Stimulated activated memory B cell treated with anti-CD40 and anti-IgM and Interleukin-4, amounts not matched to agents 10 μg/mL and 1 μg/mL and 100 μg/mL, for 72 hours (primary cell): ENCODE data around the gene KCNAB1.

Source experiments
- ATAC-seq: fragments of 150-1000 bp; cut with Tn5 transposase; 2 replicates; pipeline ENCODE4 v1.10.0; 2021
- H3K27ac Mint-ChIP-seq: one replicate; pipeline ENCODE4 v1.8.0; 2022; ENCODE audit warnings: mild to moderate bottlenecking, mixed read lengths
- H3K27me3 Mint-ChIP-seq: one replicate; pipeline ENCODE4 v1.8.0; 2022; ENCODE audit warnings: mixed read lengths
- H3K36me3 Mint-ChIP-seq: one replicate; pipeline ENCODE4 v1.8.0; 2022; ENCODE audit warnings: mixed read lengths
- H3K4me1 Mint-ChIP-seq: one replicate; pipeline ENCODE4 v1.8.0; 2022; ENCODE audit warnings: mixed read lengths
- H3K4me3 Mint-ChIP-seq: one replicate; pipeline ENCODE4 v1.8.0; 2022; ENCODE audit warnings: mild to moderate bottlenecking, moderate library complexity, mixed read lengths
- H3K9me3 Mint-ChIP-seq: one replicate; pipeline ENCODE4 v1.8.0; 2022; ENCODE audit warnings: mixed read lengths

The KCNAB1 gene

GRCh38 chr3:156474560-156475389, 354.4 kb downstream of the KCNAB1 start:
- no peak for ATAC-seq

GRCh38 chr3:156477323-156477722, 356.9 kb downstream of the KCNAB1 start:
- peaks cover 1% of the 10 kb centered on the region for H3K27me3 Mint-ChIP-seq
- H3K36me3 Mint-ChIP-seq, result no peaks in the 10 kb centered on the region
- no peaks in the 10 kb centered on the region for H3K4me1 Mint-ChIP-seq
- H3K27ac Mint-ChIP-seq, result no peak overlapping the region
- H3K4me3 Mint-ChIP-seq, result no peak overlapping the region
- no peaks in the 10 kb centered on the region for H3K9me3 Mint-ChIP-seq
- no peak for ATAC-seq

More at GRCh38 chr3:156474560-156475389, 354.4 kb downstream of the KCNAB1 start:
- Mint-ChIP-seq H3K27ac (no peak overlapping the region), H3K27me3 (peaks cover 8% of the 10 kb centered on the region), H3K36me3 (no peaks in the 10 kb centered on the region), H3K4me3 (no peak overlapping the region), H3K9me3 (no peaks in the 10 kb centered on the region), H3K4me1 (no peaks in the 10 kb centered on the region)

DNA sequence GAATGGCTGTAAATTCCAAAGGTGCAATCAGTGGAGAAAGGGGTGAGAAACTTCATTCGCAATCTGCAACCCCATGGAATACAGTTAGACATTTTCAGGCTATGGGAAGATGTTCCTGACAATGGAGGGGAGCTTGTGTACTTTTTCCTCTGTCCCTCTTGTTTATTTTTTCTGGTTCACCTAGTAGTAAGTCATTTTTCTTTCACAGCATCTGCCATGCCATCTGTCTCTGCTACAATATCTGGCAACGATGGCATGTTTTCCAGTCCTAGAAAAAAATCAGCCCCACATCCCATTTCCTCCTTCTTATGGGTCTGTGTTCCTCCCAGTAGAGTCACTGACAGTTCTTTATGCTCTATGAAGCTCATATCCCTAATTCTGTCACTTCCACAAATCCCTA, 358.5 kb downstream of the KCNAB1 start:
- H3K4me1 Mint-ChIP-seq, result peaks cover 15% of the 10 kb centered on the region
- no peaks in the 10 kb centered on the region for H3K27me3 Mint-ChIP-seq
- H3K4me3 Mint-ChIP-seq, result no peak overlapping the region
- no peaks in the 10 kb centered on the region for H3K9me3 Mint-ChIP-seq
- no peak for ATAC-seq
- no peaks in the 10 kb centered on the region for H3K36me3 Mint-ChIP-seq
- H3K27ac Mint-ChIP-seq, result no peak overlapping the region

GRCh38 chr3:156479604-156480003, 359.2 kb downstream of the KCNAB1 start:
- H3K27ac Mint-ChIP-seq, result no peak overlapping the region
- no peaks in the 10 kb centered on the region for H3K9me3 Mint-ChIP-seq
- no peaks in the 10 kb centered on the region for H3K36me3 Mint-ChIP-seq

DNA sequence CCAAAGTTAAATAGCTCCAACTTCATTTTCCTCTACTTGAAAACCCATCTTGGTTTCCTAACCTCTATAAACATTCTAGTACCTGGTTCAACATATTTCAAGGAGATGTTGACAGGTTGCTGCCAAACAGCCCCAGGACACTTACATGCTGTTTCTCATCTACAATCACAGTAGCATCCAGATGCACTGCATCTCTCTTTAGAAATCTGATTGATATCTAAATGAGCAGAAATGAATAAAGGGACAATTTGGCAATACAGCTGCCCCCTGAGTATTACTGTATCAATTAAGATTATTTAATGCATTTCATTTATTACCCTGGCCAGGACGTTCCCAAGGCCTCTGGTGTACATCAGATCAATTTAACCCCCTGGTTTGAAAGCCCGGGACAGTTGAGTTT, 360.6 kb downstream of the KCNAB1 start:
- Mint-ChIP-seq H3K9me3 (no peaks in the 10 kb centered on the region), H3K27ac (no peak overlapping the region), H3K36me3 (no peaks in the 10 kb centered on the region), H3K4me1 (peaks cover 31% of the 10 kb centered on the region), H3K4me3 (no peak overlapping the region), H3K27me3 (no peaks in the 10 kb centered on the region)
- ATAC-seq, result no peak

More at GRCh38 chr3:156479604-156480003, 359.2 kb downstream of the KCNAB1 start:
- H3K4me3 Mint-ChIP-seq, result no peak overlapping the region
- no peaks in the 10 kb centered on the region for H3K27me3 Mint-ChIP-seq
- peaks cover 22% of the 10 kb centered on the region for H3K4me1 Mint-ChIP-seq
- ATAC-seq, result no peak

GRCh38 chr3:156483002-156483401, 362.6 kb downstream of the KCNAB1 start:
- Mint-ChIP-seq H3K27ac (peak overlapping the region; percentile 64), H3K36me3 (no peaks in the 10 kb centered on the region), H3K27me3 (no peaks in the 10 kb centered on the region), H3K9me3 (no peaks in the 10 kb centered on the region), H3K4me1 (peaks cover 31% of the 10 kb centered on the region), H3K4me3 (no peak overlapping the region)
- no peak for ATAC-seq

GRCh38 chr3:156483426-156483825, 363.0 kb downstream of the KCNAB1 start:
- Mint-ChIP-seq H3K27me3 (no peaks in the 10 kb centered on the region), H3K27ac (peak overlapping the region; percentile 64), H3K36me3 (no peaks in the 10 kb centered on the region), H3K4me1 (peaks cover 31% of the 10 kb centered on the region), H3K4me3 (peak overlapping the region; percentile 54), H3K9me3 (no peaks in the 10 kb centered on the region)
- peak; percentile 81 for ATAC-seq

- no peaks in the 10 kb centered on the region for H3K9me3 Mint-ChIP-seq
- ATAC-seq, result peak; percentile 95
- H3K36me3 Mint-ChIP-seq, result no peaks in the 10 kb centered on the region
- peak overlapping the region; percentile 61 for H3K4me3 Mint-ChIP-seq
- peaks cover 31% of the 10 kb centered on the region for H3K4me1 Mint-ChIP-seq
- H3K27me3 Mint-ChIP-seq, result no peaks in the 10 kb centered on the region
- H3K27ac Mint-ChIP-seq, result peak overlapping the region; percentile 64
Observed at GRCh38 chr3:156483961-156484787, 363.8 kb downstream of the KCNAB1 start.

GRCh38 chr3:156488767-156489166, 368.4 kb downstream of the KCNAB1 start:
- Mint-ChIP-seq H3K36me3 (no peaks in the 10 kb centered on the region), H3K4me3 (no peak overlapping the region), H3K27ac (no peak overlapping the region), H3K9me3 (no peaks in the 10 kb centered on the region), H3K27me3 (no peaks in the 10 kb centered on the region), H3K4me1 (peaks cover 18% of the 10 kb centered on the region)
- no peak for ATAC-seq

- Mint-ChIP-seq H3K27ac (no peak overlapping the region), H3K36me3 (no peaks in the 10 kb centered on the region), H3K4me3 (no peak overlapping the region), H3K27me3 (no peaks in the 10 kb centered on the region), H3K4me1 (peaks cover 11% of the 10 kb centered on the region), H3K9me3 (no peaks in the 10 kb centered on the region)
- ATAC-seq, result no peak
Observed at GRCh38 chr3:156489462-156489911, 369.1 kb downstream of the KCNAB1 start.

GRCh38 chr3:156491192-156491591, 370.8 kb downstream of the KCNAB1 start:
- H3K27me3 Mint-ChIP-seq, result no peaks in the 10 kb centered on the region
- no peaks in the 10 kb centered on the region for H3K4me1 Mint-ChIP-seq
- H3K9me3 Mint-ChIP-seq, result peaks cover 3% of the 10 kb centered on the region
- no peak overlapping the region for H3K4me3 Mint-ChIP-seq
- no peak overlapping the region for H3K27ac Mint-ChIP-seq
- no peaks in the 10 kb centered on the region for H3K36me3 Mint-ChIP-seq
- no peak for ATAC-seq

- Mint-ChIP-seq H3K27me3 (no peaks in the 10 kb centered on the region), H3K4me3 (no peak overlapping the region), H3K9me3 (peaks cover 7% of the 10 kb centered on the region), H3K27ac (no peak overlapping the region), H3K4me1 (no peaks in the 10 kb centered on the region), H3K36me3 (no peaks in the 10 kb centered on the region)
- no peak for ATAC-seq
Observed at GRCh38 chr3:156492801-156493261, 372.5 kb downstream of the KCNAB1 start.

DNA sequence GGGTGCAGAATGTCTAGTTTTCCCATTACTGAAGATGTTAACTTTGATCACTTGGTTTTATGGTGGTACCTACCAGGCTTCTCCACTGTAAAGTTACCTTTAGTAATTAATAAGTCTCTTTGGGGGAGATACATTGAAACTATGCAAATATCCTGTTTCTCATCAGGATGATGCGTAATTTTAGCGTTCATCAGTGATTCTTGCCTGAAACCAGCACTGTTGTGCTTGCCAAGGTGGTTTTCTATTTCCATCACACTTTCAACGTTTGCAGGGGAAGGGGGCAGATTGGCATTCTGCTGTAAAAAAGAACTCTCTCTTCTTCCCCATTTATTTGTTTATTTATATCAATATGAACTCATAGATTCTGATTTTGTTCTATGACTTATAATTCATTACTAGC, 373.5 kb downstream of the KCNAB1 start:
- Mint-ChIP-seq H3K27ac (no peak overlapping the region), H3K9me3 (peaks cover 11% of the 10 kb centered on the region), H3K27me3 (no peaks in the 10 kb centered on the region), H3K4me1 (no peaks in the 10 kb centered on the region), H3K36me3 (no peaks in the 10 kb centered on the region), H3K4me3 (no peak overlapping the region)
- no peak for ATAC-seq

DNA sequence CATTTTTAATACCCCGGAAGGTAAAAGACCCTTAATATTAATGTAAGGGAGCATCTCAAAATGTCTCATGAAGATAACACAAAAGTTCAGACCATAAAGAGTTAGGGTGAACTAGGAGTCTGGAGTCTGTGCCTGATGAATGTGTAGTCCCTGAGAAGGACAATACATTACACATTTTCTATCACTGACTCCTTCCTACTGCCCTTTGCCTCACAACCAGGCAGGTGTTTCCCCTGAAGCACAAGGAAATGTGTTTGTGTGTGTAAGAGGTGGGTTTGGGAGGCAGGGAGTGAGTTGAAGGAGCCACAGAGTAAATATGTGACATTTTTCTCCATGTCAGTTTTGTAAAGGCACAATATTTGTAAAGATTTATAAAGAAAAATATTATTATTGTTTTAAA, 375.4 kb downstream of the KCNAB1 start:
- Mint-ChIP-seq H3K4me1 (no peaks in the 10 kb centered on the region), H3K27me3 (no peaks in the 10 kb centered on the region), H3K27ac (no peak overlapping the region), H3K36me3 (no peaks in the 10 kb centered on the region), H3K9me3 (peaks cover 11% of the 10 kb centered on the region), H3K4me3 (no peak overlapping the region)
- no peak for ATAC-seq

- H3K4me1 Mint-ChIP-seq, result no peaks in the 10 kb centered on the region
- ATAC-seq, result no peak
- no peak overlapping the region for H3K4me3 Mint-ChIP-seq
- H3K36me3 Mint-ChIP-seq, result no peaks in the 10 kb centered on the region
- no peaks in the 10 kb centered on the region for H3K27me3 Mint-ChIP-seq
- peaks cover 11% of the 10 kb centered on the region for H3K9me3 Mint-ChIP-seq
- H3K27ac Mint-ChIP-seq, result no peak overlapping the region
Observed at GRCh38 chr3:156497326-156497725, 376.9 kb downstream of the KCNAB1 start.
